Transverse colon (tissue), 4 donors: ENCODE measurements around the gene TGFB1. TPM values are rescaled to one million over a fixed set of nuclear protein-coding genes. Genes with fewer than 3 reads are reported as not detected.

Experiments
- DNase-seq: peaks from one replicate; pipeline ENCODE4 v3.0.0-alpha.2; 2019
- H3K27ac ChIP-seq, 4 donors: fragments of 200-600 bp; sonication (generic); 2 replicates each; pipeline ENCODE4 v1.5.1; 2016 to 2018; ENCODE audit warnings: inconsistent platforms in 4 of 4
- H3K27me3 ChIP-seq: fragments of 200-600 bp; sonication (generic); 2 replicates; pipeline ENCODE4 v1.5.1; 2017; ENCODE audit warnings: inconsistent platforms
- H3K36me3 ChIP-seq, 4 donors: fragments of 200-600 bp; sonication (generic); 2 replicates each; pipeline ENCODE4 v1.5.1; 2017 to 2019; ENCODE audit warnings: inconsistent platforms in 4 of 4
- H3K4me1 ChIP-seq, 4 donors: fragments of 200-600 bp; sonication (generic); 2 replicates each; pipeline ENCODE4 v1.5.1; 2017 to 2020; ENCODE audit warnings: inconsistent platforms in 4 of 4
- H3K4me3 ChIP-seq, 4 donors: fragments of 200-600 bp; sonication (generic); 1 replicate in 1 of 4; 2 replicates in 3 of 4; pipeline versions ENCODE4 v1.5.1 to v1.6.1; 2017 to 2019; ENCODE audit warnings: inconsistent platforms in 4 of 4
- H3K9me3 ChIP-seq, 2 donors: fragments of 200-600 bp; sonication (generic); 2 replicates each; pipeline ENCODE4 v1.5.1; 2017 to 2019; ENCODE audit warnings: inconsistent platforms in 2 of 2
- EP300 ChIP-seq: sonication (generic); formaldehyde crosslinking; IDR thresholded peaks from one replicate; pipeline ENCODE4 v1.6.1; 2017; ENCODE audit warnings: antibody characterized with exemption, low read depth
- POLR2A ChIP-seq: fragments of 450-650 bp; IDR thresholded peaks from one replicate; pipeline ENCODE4 v1.6.1; 2016; ENCODE audit warnings: antibody characterized with exemption, mild to moderate bottlenecking, moderate library complexity
- POLR2AphosphoS5 ChIP-seq, 3 donors: sonication (generic); formaldehyde crosslinking; IDR thresholded peaks; one replicate each; pipeline ENCODE4 v1.6.1; 2016; ENCODE audit warnings: antibody characterized with exemption in 3 of 3
- WGBS, 2 donors: methylation state at CpG; one replicate each; pipeline ENCODE4 v1.1.5; 2018; ENCODE audit warnings: low coverage in 1 of 2; 5-methylcytosine and 5-hydroxymethylcytosine counted together
- in situ Hi-C, 4 donors: fragments of 200-750 bp; cut with MboI; loops; one replicate each; pipeline versions ENCODE4 v1.15.0 to v1.15.1; 2017; ENCODE audit warnings: low sequenced_read_pairs in 3 of 4, low pct_ligation_motif_present in 1 of 4, low pct_unique_long_range_greater_than_20kb in 1 of 4
- intact Hi-C: fragments of 100-400 bp; cut with DNase I; formaldehyde crosslinking; loops from one replicate; pipeline ENCODE4 v1.15.1; 2023; ENCODE audit warnings: low total_unique reads
- total RNA-seq, 4 donors: library from RNA; depleted of rRNA; stranded (reverse); fragments of >200 nt; gene quantifications; one replicate each; pipeline ENCODE4 v1.1.0, GENCODE V29; 2016
- TF ChIP-seq, protein P1 (sequence below), 5 experiments: fragments of 200-600 bp in 3 of 5; fragments of 450-650 bp in 2 of 5; sonication (generic) in 3 of 5; IDR thresholded peaks; 1 replicate in 2 of 5; 2 replicates in 3 of 5; pipeline ENCODE4 v1.5.1; 2016 to 2017; ENCODE audit warnings: antibody characterized with exemption in 5 of 5, inconsistent platforms in 3 of 5, mild to moderate bottlenecking in 2 of 5, moderate library complexity in 1 of 5

TGFB1 gene
- total RNA-seq, 4 donors from 2014 or later: 4.4 to 30.3 (median 9.7) TPM

DNA sequence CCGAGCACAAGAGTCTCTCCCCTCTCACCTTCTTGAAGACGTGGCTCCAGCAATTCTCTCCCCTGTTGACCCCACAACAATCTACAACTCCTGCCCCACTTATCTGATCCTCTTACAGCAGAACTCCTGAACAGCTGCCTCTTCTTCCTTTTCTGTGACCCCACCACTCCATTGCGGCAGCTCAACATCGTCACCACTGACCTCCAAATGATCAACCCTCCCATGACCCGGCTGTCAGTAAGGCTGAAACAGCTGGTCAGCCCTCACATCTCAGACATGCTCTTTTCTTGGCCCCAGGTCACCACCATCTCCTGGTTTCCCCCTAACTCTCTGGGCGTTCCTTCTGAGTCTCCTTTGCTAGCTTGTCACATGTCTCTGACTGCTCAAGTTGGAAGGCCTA is 41.6 kb upstream of the TGFB1 start:
- intact Hi-C loops: no loop called here
- Histone ChIP-seq H3K36me3 (no peaks in the 10 kb centered on the region), H3K4me1 (peaks cover 5 to 34% (median 21%) of the 10 kb centered on the region in 4 donors), H3K4me3 (no peak overlapping the region), H3K9me3 (no peaks in the 10 kb centered on the region), H3K27ac (no peak overlapping the region), H3K27me3 (no peaks in the 10 kb centered on the region)
- in situ Hi-C loops: no loop called here
- TF ChIP-seq, protein P1, sequence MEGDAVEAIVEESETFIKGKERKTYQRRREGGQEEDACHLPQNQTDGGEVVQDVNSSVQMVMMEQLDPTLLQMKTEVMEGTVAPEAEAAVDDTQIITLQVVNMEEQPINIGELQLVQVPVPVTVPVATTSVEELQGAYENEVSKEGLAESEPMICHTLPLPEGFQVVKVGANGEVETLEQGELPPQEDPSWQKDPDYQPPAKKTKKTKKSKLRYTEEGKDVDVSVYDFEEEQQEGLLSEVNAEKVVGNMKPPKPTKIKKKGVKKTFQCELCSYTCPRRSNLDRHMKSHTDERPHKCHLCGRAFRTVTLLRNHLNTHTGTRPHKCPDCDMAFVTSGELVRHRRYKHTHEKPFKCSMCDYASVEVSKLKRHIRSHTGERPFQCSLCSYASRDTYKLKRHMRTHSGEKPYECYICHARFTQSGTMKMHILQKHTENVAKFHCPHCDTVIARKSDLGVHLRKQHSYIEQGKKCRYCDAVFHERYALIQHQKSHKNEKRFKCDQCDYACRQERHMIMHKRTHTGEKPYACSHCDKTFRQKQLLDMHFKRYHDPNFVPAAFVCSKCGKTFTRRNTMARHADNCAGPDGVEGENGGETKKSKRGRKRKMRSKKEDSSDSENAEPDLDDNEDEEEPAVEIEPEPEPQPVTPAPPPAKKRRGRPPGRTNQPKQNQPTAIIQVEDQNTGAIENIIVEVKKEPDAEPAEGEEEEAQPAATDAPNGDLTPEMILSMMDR (IDR thresholded peaks at IDR 0.05): no peak
- no peak for TF ChIP-seq POLR2A
- TF ChIP-seq POLR2AphosphoS5 (IDR thresholded peaks at IDR 0.05): no peak
- no peak for TF ChIP-seq EP300
- DNase-seq: no peak
- 72 to 74% methylated on average over 4 to 6 of the region's 6 CpGs for WGBS, 2 donors

DNA sequence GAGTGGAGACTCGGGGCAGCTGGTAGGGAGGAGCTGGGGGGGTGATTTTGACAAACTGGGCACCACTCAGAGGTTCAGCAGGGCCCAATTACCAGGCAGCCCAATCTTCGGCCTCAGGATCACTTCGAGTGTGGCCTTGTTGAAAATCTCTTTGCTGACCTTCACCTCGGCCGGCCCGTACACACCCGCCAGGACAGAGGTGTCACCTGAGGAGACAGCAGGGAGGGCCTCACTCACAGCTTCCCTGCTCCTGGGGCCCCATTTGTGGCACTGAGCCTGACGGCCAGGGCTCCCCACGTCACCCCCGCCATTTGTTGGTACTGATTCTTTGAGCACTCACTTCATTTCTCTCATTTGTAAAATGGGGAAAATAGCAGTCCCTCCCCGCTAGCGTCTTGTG is 39.1 kb upstream of the TGFB1 start:
- Histone ChIP-seq H3K4me1 (peaks cover 0 to 14% (median 9%) of the 10 kb centered on the region in 4 donors), H3K4me3 (no peak overlapping the region), H3K27me3 (no peaks in the 10 kb centered on the region), H3K27ac (no peak overlapping the region), H3K9me3 (no peaks in the 10 kb centered on the region), H3K36me3 (peaks cover 0 to 4% (median 0%) of the 10 kb centered on the region in 4 donors)
- TF ChIP-seq EP300 (no peak), POLR2A (no peak), POLR2AphosphoS5 (IDR thresholded peaks at IDR 0.05) (no peak)
- TF ChIP-seq, protein P1 (IDR thresholded peaks at IDR 0.05): no peak
- no peak for DNase-seq
- WGBS, 2 donors: 83 to 91% methylated on average over 1 to 12 of the region's 12 CpGs
- intact Hi-C loops: no loop called here
- in situ Hi-C loops: no loop called here

DNA sequence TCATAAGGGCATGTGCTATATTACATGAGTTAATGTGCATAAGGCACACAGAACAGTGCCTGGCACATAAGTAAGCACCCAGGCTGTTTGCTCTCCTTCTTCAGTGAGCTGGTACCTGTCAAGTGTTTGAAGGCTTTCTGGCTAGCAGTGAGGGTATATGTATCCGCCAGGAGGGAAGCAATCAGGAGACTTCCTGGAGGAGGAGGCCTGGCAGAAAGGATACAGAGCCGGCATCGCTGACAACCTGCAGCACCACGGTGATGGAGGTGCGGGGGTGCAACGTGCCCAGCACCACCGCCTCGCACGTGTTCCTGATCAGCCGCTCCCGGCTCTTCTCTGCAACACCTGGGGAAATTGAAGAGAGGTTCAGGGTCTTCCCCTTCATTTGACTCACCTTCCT is 37.9 kb upstream of the TGFB1 start:
- TF ChIP-seq EP300 (no peak), POLR2A (no peak), POLR2AphosphoS5 (IDR thresholded peaks at IDR 0.05) (no peak)
- TF ChIP-seq, protein P1 (IDR thresholded peaks at IDR 0.05): no peak
- H3K27ac ChIP-seq: no peak overlapping the region
- no peak for DNase-seq
- 82 to 100% methylated on average over 1 to 11 of the region's 11 CpGs for WGBS, 2 donors
- in situ Hi-C loops: no loop called here
- no peaks in the 10 kb centered on the region for H3K27me3 ChIP-seq
- intact Hi-C loops: no loop called here
- H3K4me3 ChIP-seq: no peak overlapping the region
- peaks cover 0 to 11% (median 5%) of the 10 kb centered on the region in 4 donors for H3K4me1 ChIP-seq
- H3K36me3 ChIP-seq: peaks cover 0 to 4% (median 0%) of the 10 kb centered on the region in 4 donors
- H3K9me3 ChIP-seq: no peaks in the 10 kb centered on the region

DNA sequence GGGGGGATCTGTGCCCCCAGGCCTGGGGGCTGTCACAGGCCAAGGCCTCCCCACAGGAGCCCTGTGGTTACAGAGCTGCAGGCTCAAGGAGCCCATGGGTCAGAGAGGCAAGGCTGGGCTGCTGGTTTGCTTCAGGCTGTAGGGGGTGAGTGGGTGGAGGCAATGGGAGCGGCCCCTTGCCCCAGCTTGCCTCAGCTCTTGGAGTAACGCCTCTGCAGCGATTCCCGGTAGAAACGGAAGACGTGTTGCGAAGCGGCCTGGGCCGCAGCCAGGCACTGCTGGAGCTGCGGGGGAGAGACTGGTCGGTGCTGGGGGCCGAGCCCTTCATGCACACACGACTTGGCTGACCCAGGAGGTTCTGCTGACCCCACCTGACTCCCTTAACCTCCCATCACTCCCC is 32.7 kb upstream of the TGFB1 start:
- intact Hi-C loops: no loop called here
- in situ Hi-C loops: no loop called here
- TF ChIP-seq POLR2AphosphoS5 (IDR thresholded peaks at IDR 0.05): no peak
- no peak for TF ChIP-seq POLR2A
- TF ChIP-seq, protein P1 (IDR thresholded peaks at IDR 0.05): no peak
- no peak for TF ChIP-seq EP300
- H3K9me3 ChIP-seq: no peaks in the 10 kb centered on the region
- no peak overlapping the region for H3K27ac ChIP-seq
- no peak for DNase-seq
- no peaks in the 10 kb centered on the region for H3K27me3 ChIP-seq
- peaks cover 0 to 4% (median 0%) of the 10 kb centered on the region in 4 donors for H3K36me3 ChIP-seq
- no peak overlapping the region for H3K4me3 ChIP-seq
- H3K4me1 ChIP-seq: no peaks in the 10 kb centered on the region
- 91% methylated on average over 7 of the region's 13 CpGs; no CpG with 5 or more reads in 1 of the 2 donors for WGBS, 2 donors
